Stimulated activated CD8-positive, alpha-beta memory T cell treated with anti-CD3 and anti-CD28 coated beads, Interleukin-4, amount 100 ng/mL, for 24 hours (primary cell): ENCODE measurements around the gene ZBTB17.
A peak's percentile ranks its signal among the peaks of the same experiment; 100 is the strongest.
"Not testable (repeated sequence)": the region's sequence is repeated elsewhere in the genome, so short reads cannot be mapped to it uniquely, and the experiment has no call there.

Experiments used
- DNase-seq: peaks from one replicate; pipeline ENCODE4 v3.0.0-alpha.2; 2020; ENCODE audit warnings: low read depth

ZBTB17 gene

GRCh38 chr1:15975805-15976680 is at the start of gene ZBTB17:
TSS of gene ZBTB17 (minus strand) at chr1:15976101. CDS start at chr1:15948495, 27,606 bp downstream.
- DNase-seq = peak; percentile 92

GRCh38 chr1:16023050-16023653 is 47.3 kb upstream of the ZBTB17 start:
- no peak for DNase-seq

GRCh38 chr1:16022393-16022792 is 46.5 kb upstream of the ZBTB17 start:
- no peak for DNase-seq

GRCh38 chr1:16021681-16022080 is 45.8 kb upstream of the ZBTB17 start, which contains the start of gene CLCNKA:
TSS of gene CLCNKA (plus strand) at chr1:16022036. CDS start at chr1:16022620, 584 bp downstream.
- no peak for DNase-seq

GRCh38 chr1:16020878-16021277 is 45.0 kb upstream of the ZBTB17 start:
- not testable (repeated sequence) for DNase-seq

- no peak for DNase-seq
Observed at GRCh38 chr1:16020325-16020724, 44.4 kb upstream of the ZBTB17 start.

GRCh38 chr1:16019644-16020277 is 43.9 kb upstream of the ZBTB17 start:
- no peak for DNase-seq

GRCh38 chr1:16018749-16019643 is 43.1 kb upstream of the ZBTB17 start:
- no peak for DNase-seq

GRCh38 chr1:16018308-16018707 is 42.4 kb upstream of the ZBTB17 start:
- no peak for DNase-seq

GRCh38 chr1:16017461-16018303 is 41.8 kb upstream of the ZBTB17 start, which contains the start of gene HSPB7:
TSS of gene HSPB7 (minus strand) at chr1:16018043. CDS start at chr1:16017963, 80 bp downstream.
- no peak for DNase-seq

- no peak for DNase-seq
Observed at GRCh38 chr1:16017076-16017460, 41.2 kb upstream of the ZBTB17 start.

GRCh38 chr1:16015960-16016901 is 40.3 kb upstream of the ZBTB17 start:
- no peak for DNase-seq

- no peak for DNase-seq
Observed at GRCh38 chr1:16015491-16015890, 39.6 kb upstream of the ZBTB17 start.

- no peak for DNase-seq
Observed at GRCh38 chr1:16014509-16015482, 38.9 kb upstream of the ZBTB17 start.

GRCh38 chr1:16013908-16014258 is 38.0 kb upstream of the ZBTB17 start:
- DNase-seq = no peak

GRCh38 chr1:16013220-16013907 is 37.5 kb upstream of the ZBTB17 start:
- DNase-seq = peak; percentile 36

GRCh38 chr1:16012590-16013219 is 36.8 kb upstream of the ZBTB17 start:
- peak; percentile 13 for DNase-seq
